Glutamatergic neuron (in vitro differentiated cells): ENCODE results near the gene CCDC28B. TPM values are rescaled to one million over a fixed set of nuclear protein-coding genes. Genes with fewer than 3 reads are reported as not detected.

ENCODE experiments used
- DNase-seq: peaks from one replicate; pipeline ENCODE4 v3.0.0; 2022
- H3K27ac Mint-ChIP-seq: one replicate; pipeline ENCODE4 v1.8.0; 2020; ENCODE audit warnings: mild to moderate bottlenecking, mixed read lengths, inconsistent platforms; ENCODE audit not compliant: unreplicated experiment
- H3K27me3 Mint-ChIP-seq: one replicate; pipeline ENCODE4 v1.8.0; 2020; ENCODE audit warnings: mild to moderate bottlenecking, moderate library complexity, mixed read lengths, inconsistent platforms; ENCODE audit not compliant: unreplicated experiment
- H3K36me3 Mint-ChIP-seq: one replicate; pipeline ENCODE4 v1.8.0; 2020; ENCODE audit warnings: mild to moderate bottlenecking, mixed read lengths, inconsistent platforms; ENCODE audit not compliant: unreplicated experiment
- H3K4me1 Mint-ChIP-seq: one replicate; pipeline ENCODE4 v1.8.0; 2020; ENCODE audit warnings: mild to moderate bottlenecking, low read depth, mixed read lengths, inconsistent platforms; ENCODE audit not compliant: unreplicated experiment
- H3K4me3 Mint-ChIP-seq: one replicate; pipeline ENCODE4 v1.8.0; 2020; ENCODE audit warnings: mild to moderate bottlenecking, mixed read lengths, inconsistent platforms; ENCODE audit not compliant: unreplicated experiment
- H3K9me3 Mint-ChIP-seq: one replicate; pipeline ENCODE4 v1.8.0; 2020; ENCODE audit warnings: mild to moderate bottlenecking, moderate library complexity, mixed read lengths, inconsistent platforms; ENCODE audit not compliant: unreplicated experiment
- CTCF ChIP-seq: fragments of 200-600 bp; sonication (generic); IDR thresholded peaks from one replicate; pipeline ENCODE4 v1.5.0; 2021; ENCODE audit not compliant: partially characterized antibody, unreplicated experiment
- total RNA-seq: library from RNA; stranded (reverse); fragmentation: NEBNext Ultra II Directional; extraction: Animal tissue kit (Norgen Biotek cat#: 25700); gene quantifications from one replicate; pipeline ENCODE4 v1.2.1, GENCODE V29; 2021; ENCODE audit not compliant: unreplicated experiment

The CCDC28B gene
- total RNA-seq, 1 donor from 2014 or later = 34.4 TPM

- peak overlapping the region; percentile 30 for H3K27ac Mint-ChIP-seq
- no peak for DNase-seq
- H3K27me3 Mint-ChIP-seq = no peaks in the 10 kb centered on the region
- no peaks in the 10 kb centered on the region for H3K36me3 Mint-ChIP-seq
- H3K9me3 Mint-ChIP-seq = peaks cover 2% of the 10 kb centered on the region
- peaks cover 9% of the 10 kb centered on the region for H3K4me1 Mint-ChIP-seq
- no peak for TF ChIP-seq CTCF
- no peak overlapping the region for H3K4me3 Mint-ChIP-seq
Observed at GRCh38 chr1:32232558-32233304, 32.3 kb downstream of the CCDC28B start.

GRCh38 chr1:32234792-32235191 is 34.4 kb downstream of the CCDC28B start:
- no peak overlapping the region for H3K27ac Mint-ChIP-seq
- no peaks in the 10 kb centered on the region for H3K27me3 Mint-ChIP-seq
- no peak for DNase-seq
- H3K4me1 Mint-ChIP-seq = peaks cover 15% of the 10 kb centered on the region
- no peak for TF ChIP-seq CTCF
- H3K4me3 Mint-ChIP-seq = no peak overlapping the region
- peaks cover 2% of the 10 kb centered on the region for H3K9me3 Mint-ChIP-seq
- no peaks in the 10 kb centered on the region for H3K36me3 Mint-ChIP-seq

- H3K27me3 Mint-ChIP-seq = peaks cover 5% of the 10 kb centered on the region
- H3K9me3 Mint-ChIP-seq = peaks cover 7% of the 10 kb centered on the region
- peak overlapping the region; percentile 90 for H3K4me3 Mint-ChIP-seq
- DNase-seq = no peak
- H3K4me1 Mint-ChIP-seq = peaks cover 12% of the 10 kb centered on the region
- no peak for TF ChIP-seq CTCF
- H3K27ac Mint-ChIP-seq = no peak overlapping the region
- no peaks in the 10 kb centered on the region for H3K36me3 Mint-ChIP-seq
Observed at GRCh38 chr1:32239337-32239736, 38.9 kb downstream of the CCDC28B start.

GRCh38 chr1:32239790-32240139 is 39.4 kb downstream of the CCDC28B start:
- Mint-ChIP-seq H3K4me3 (peak overlapping the region; percentile 90), H3K27me3 (peaks cover 5% of the 10 kb centered on the region), H3K36me3 (no peaks in the 10 kb centered on the region), H3K4me1 (peaks cover 12% of the 10 kb centered on the region), H3K9me3 (peaks cover 7% of the 10 kb centered on the region), H3K27ac (no peak overlapping the region)
- DNase-seq = peak; percentile 53
- no peak for TF ChIP-seq CTCF

GRCh38 chr1:32240140-32240951 is 40.0 kb downstream of the CCDC28B start:
- Mint-ChIP-seq H3K9me3 (peaks cover 7% of the 10 kb centered on the region), H3K4me3 (peak overlapping the region; percentile 90), H3K27me3 (peaks cover 5% of the 10 kb centered on the region), H3K27ac (peak overlapping the region; percentile 76), H3K36me3 (no peaks in the 10 kb centered on the region), H3K4me1 (peaks cover 12% of the 10 kb centered on the region)
- TF ChIP-seq CTCF = no peak
- peak; percentile 67 for DNase-seq
